Ishikawa (cell line): ENCODE data around the gene USO1.

ENCODE experiments used
- CEBPB ChIP-seq: IDR thresholded peaks from 2 replicates; pipeline ENCODE4 v1.6.1; 2012
- CREB1 ChIP-seq: IDR thresholded peaks from 2 replicates; pipeline ENCODE4 v1.6.1; 2012; ENCODE audit warnings: low read depth
- EGR1 ChIP-seq: IDR thresholded peaks from 2 replicates; pipeline ENCODE4 v1.6.1; 2012
- EP300 ChIP-seq: IDR thresholded peaks from 2 replicates; pipeline ENCODE4 v1.6.1; 2012; ENCODE audit warnings: borderline replicate concordance
- FOXM1 ChIP-seq: IDR thresholded peaks from 2 replicates; pipeline ENCODE4 v1.6.1; 2012; ENCODE audit warnings: low read depth, borderline replicate concordance
- MAX ChIP-seq: IDR thresholded peaks from 2 replicates; pipeline ENCODE4 v1.6.1; 2012
- NFIC ChIP-seq: IDR thresholded peaks from 2 replicates; pipeline ENCODE4 v1.6.1; 2012
- RAD21 ChIP-seq: IDR thresholded peaks from 2 replicates; pipeline ENCODE4 v1.6.1; 2012; ENCODE audit warnings: low read depth
- REST ChIP-seq: IDR thresholded peaks from 2 replicates; pipeline ENCODE4 v1.6.1; 2012; ENCODE audit warnings: low read depth, mild to moderate bottlenecking
- TAF1 ChIP-seq: IDR thresholded peaks from 2 replicates; pipeline ENCODE4 v1.6.1; 2012; ENCODE audit warnings: low read depth, mild to moderate bottlenecking
- TCF12 ChIP-seq: IDR thresholded peaks from 2 replicates; pipeline ENCODE4 v1.6.1; 2012; ENCODE audit warnings: low read depth
- TEAD4 ChIP-seq: IDR thresholded peaks from 2 replicates; pipeline ENCODE4 v1.6.1; 2012
- USF1 ChIP-seq: IDR thresholded peaks from 2 replicates; pipeline ENCODE4 v1.6.1; 2012
- YY1 ChIP-seq: IDR thresholded peaks from 2 replicates; pipeline ENCODE4 v1.6.1; 2012; ENCODE audit warnings: low read depth
- ZBTB7A ChIP-seq: IDR thresholded peaks from 2 replicates; pipeline ENCODE4 v1.6.1; 2012; ENCODE audit warnings: low read depth

The USO1 gene

GRCh38 chr4:75821966-75822365 is 97.6 kb downstream of the USO1 start:
- TF ChIP-seq EP300 (no peak), EGR1 (no peak), TAF1 (no peak), RAD21 (no peak), NFIC (no peak), CREB1 (no peak), REST (no peak), USF1 (no peak), ZBTB7A (no peak), TCF12 (no peak), CEBPB (no peak), MAX (no peak), TEAD4 (no peak), YY1 (no peak)

GRCh38 chr4:75822416-75822815 is 98.0 kb downstream of the USO1 start:
- TF ChIP-seq CEBPB (no peak), RAD21 (no peak), USF1 (no peak), MAX (no peak), TEAD4 (no peak)

GRCh38 chr4:75823812-75824211 is 99.4 kb downstream of the USO1 start:
- TF ChIP-seq MAX (no peak), EGR1 (no peak), USF1 (no peak), RAD21 (no peak), CREB1 (no peak), CEBPB (no peak), TAF1 (no peak), TCF12 (no peak), EP300 (no peak), TEAD4 (no peak), FOXM1 (no peak)

GRCh38 chr4:75830906-75831305 is 106.5 kb downstream of the USO1 start:
- TF ChIP-seq YY1 (no peak), FOXM1 (no peak), NFIC (no peak), REST (no peak), EGR1 (no peak), TAF1 (no peak), ZBTB7A (no peak), MAX (no peak), TEAD4 (no peak), CREB1 (no peak), TCF12 (no peak), USF1 (no peak), EP300 (no peak)

- TF ChIP-seq RAD21, result no peak
- no peak for TF ChIP-seq CEBPB
- TF ChIP-seq MAX, result no peak
- TF ChIP-seq TCF12, result no peak
- TF ChIP-seq CREB1, result no peak
- TF ChIP-seq ZBTB7A, result no peak
- TF ChIP-seq EP300, result no peak
- no peak for TF ChIP-seq TAF1
Measured at GRCh38 chr4:75831856-75832405, 107.6 kb downstream of the USO1 start.
